ENCODE data around the gene JPT2. TPM values are rescaled to one million over a fixed set of nuclear protein-coding genes. Genes with fewer than 3 reads are reported as not detected.

The JPT2 gene
- polyA plus RNA-seq, 1 experiment, result 41.2 TPM

DNA sequence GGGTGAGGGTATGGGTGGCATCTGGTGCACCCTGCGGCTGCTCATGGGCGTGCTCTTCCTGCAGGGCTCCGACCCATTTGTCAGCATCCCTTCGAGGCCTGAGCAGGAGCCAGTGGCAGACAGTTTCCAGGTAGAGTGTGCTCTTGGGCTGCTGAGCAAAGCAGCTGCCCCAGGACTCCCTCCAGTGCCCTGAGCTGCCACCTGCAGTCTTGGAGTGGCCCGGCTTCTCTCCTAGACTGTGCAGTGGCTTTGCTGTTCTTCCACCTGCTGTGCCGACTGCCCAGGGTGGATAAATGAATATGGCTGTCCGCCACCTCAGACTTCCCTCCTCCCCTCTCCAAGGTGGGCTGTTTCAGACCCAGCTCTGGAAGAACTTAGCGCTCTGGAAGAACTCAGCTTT lies 10.8 kb upstream of the JPT2 start:
- DNase-seq (ENCODE audit: low read depth, low spot score), result no peak
- TF ChIP-seq, protein P1, sequence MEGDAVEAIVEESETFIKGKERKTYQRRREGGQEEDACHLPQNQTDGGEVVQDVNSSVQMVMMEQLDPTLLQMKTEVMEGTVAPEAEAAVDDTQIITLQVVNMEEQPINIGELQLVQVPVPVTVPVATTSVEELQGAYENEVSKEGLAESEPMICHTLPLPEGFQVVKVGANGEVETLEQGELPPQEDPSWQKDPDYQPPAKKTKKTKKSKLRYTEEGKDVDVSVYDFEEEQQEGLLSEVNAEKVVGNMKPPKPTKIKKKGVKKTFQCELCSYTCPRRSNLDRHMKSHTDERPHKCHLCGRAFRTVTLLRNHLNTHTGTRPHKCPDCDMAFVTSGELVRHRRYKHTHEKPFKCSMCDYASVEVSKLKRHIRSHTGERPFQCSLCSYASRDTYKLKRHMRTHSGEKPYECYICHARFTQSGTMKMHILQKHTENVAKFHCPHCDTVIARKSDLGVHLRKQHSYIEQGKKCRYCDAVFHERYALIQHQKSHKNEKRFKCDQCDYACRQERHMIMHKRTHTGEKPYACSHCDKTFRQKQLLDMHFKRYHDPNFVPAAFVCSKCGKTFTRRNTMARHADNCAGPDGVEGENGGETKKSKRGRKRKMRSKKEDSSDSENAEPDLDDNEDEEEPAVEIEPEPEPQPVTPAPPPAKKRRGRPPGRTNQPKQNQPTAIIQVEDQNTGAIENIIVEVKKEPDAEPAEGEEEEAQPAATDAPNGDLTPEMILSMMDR (IDR thresholded peaks at IDR 0.05; ENCODE audit: low read depth, low read length), result no peak
- no peaks in the 10 kb centered on the region; the same call in 1 of the 2 replicates for H3K9me3 ChIP-seq (ENCODE audit: control insufficient read depth, insufficient read depth, low read length)
- POLR2A ChIA-PET, result no interaction called here
- no peak overlapping the region for H3K27ac ChIP-seq (ENCODE audit: low read depth, low read length)
- H3K4me3 ChIP-seq (ENCODE audit: low read depth, low read length), result no peak overlapping the region
- CTCF ChIA-PET, result no interaction called here
- no peaks in the 10 kb centered on the region for H3K27me3 ChIP-seq (ENCODE audit: control insufficient read depth, insufficient read depth, low read length)

DNA sequence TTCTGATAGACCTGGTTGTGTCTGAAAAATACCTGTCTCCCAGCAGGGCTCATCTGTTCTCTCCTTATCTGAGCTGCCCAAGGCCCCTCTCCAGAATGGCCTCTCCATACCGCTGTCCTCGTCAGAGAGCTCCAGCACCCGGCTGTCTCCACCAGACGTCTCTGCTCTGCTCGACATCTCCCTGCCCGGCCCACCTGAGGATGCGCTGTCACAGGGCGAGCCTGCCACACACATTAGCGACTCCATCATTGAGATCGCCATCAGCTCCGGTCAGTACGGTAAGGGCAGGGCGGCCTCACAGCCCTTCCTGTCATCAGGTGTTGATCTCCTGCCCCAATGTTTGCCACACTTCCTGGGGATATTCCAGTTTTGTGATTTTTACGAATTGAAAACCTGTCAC lies 10.2 kb upstream of the JPT2 start:
- no peak for DNase-seq (ENCODE audit: low read depth, low spot score)
- H3K4me3 ChIP-seq (ENCODE audit: low read depth, low read length), result no peak overlapping the region
- no peaks in the 10 kb centered on the region for H3K27me3 ChIP-seq (ENCODE audit: control insufficient read depth, insufficient read depth, low read length)
- TF ChIP-seq, protein P1 (IDR thresholded peaks at IDR 0.05; ENCODE audit: low read depth, low read length), result no peak
- ChIA-PET CTCF (no interaction called here), POLR2A (no interaction called here)
- no peak overlapping the region for H3K27ac ChIP-seq (ENCODE audit: low read depth, low read length)
- H3K9me3 ChIP-seq (ENCODE audit: control insufficient read depth, insufficient read depth, low read length), result no peaks in the 10 kb centered on the region

DNA sequence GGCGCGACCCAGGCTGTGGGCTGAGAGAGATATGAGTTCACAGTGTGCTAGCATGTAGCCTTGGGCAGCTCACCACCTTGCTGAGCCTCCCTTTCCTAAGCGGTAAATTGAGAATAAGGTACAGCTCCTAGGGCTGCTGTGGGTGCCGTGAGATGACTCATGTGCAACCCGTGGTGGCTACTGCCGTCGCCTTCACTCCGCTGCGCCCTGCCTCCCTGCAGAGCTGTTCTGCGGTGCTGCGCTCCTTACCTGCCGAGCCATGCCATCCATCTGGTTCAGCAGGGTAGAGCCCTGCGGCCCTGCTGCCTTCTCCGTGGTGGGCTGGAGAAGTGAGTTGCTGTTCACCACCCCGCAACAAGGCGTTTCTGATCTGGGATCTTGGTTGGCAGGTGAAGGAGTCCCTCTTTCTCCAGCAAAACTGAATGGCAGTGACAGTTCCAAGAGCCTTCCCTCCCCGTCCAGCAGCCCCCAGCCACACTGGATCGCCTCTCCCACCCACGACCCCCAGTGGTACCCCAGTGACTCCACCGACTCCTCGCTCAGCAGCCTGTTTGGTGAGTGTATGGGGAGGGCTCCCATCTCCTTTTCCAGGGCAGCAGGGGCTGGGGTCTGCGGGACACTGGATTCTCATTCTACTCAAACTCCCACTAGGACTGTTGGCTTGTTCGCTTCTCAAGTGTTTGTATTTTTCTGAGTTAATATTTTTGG lies 9.3 kb upstream of the JPT2 start:
- no peak for DNase-seq (ENCODE audit: low read depth, low spot score)
- CTCF ChIA-PET, result no interaction called here
- Histone ChIP-seq H3K4me3 (ENCODE audit: low read depth, low read length) (no peak overlapping the region), H3K27me3 (ENCODE audit: control insufficient read depth, insufficient read depth, low read length) (no peaks in the 10 kb centered on the region), H3K9me3 (ENCODE audit: control insufficient read depth, insufficient read depth, low read length) (no peaks in the 10 kb centered on the region), H3K27ac (ENCODE audit: low read depth, low read length) (no peak overlapping the region)
- TF ChIP-seq, protein P1 (IDR thresholded peaks at IDR 0.05; ENCODE audit: low read depth, low read length), result no peak
- POLR2A ChIA-PET, result no interaction called here

DNA sequence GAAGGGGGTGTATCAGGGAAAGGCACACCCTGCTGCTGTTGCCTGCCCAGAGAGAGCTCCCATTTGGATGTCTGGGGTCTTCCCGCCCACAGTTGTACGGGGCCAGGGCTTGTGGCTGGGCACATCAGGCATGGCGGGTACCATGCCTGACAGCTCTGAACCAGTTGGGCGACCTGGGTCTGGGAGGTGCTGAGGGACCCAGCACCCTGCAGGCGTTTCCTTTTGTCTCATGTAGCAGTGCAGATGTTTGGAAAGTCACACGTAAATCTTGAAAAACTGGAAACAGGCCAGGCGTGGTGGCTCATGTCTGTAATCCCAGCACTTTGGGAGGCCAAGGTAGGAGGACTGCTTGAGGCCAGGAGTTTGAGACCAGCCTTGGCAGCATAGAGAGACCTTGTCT lies 8.4 kb upstream of the JPT2 start:
- no peak overlapping the region for H3K27ac ChIP-seq (ENCODE audit: low read depth, low read length)
- TF ChIP-seq, protein P1 (IDR thresholded peaks at IDR 0.05; ENCODE audit: low read depth, low read length), result no peak
- H3K9me3 ChIP-seq (ENCODE audit: control insufficient read depth, insufficient read depth, low read length), result no peaks in the 10 kb centered on the region
- no peak overlapping the region for H3K4me3 ChIP-seq (ENCODE audit: low read depth, low read length)
- CTCF ChIA-PET, result no interaction called here
- no peaks in the 10 kb centered on the region for H3K27me3 ChIP-seq (ENCODE audit: control insufficient read depth, insufficient read depth, low read length)
- no peak for DNase-seq (ENCODE audit: low read depth, low spot score)
- POLR2A ChIA-PET, result no interaction called here

DNA sequence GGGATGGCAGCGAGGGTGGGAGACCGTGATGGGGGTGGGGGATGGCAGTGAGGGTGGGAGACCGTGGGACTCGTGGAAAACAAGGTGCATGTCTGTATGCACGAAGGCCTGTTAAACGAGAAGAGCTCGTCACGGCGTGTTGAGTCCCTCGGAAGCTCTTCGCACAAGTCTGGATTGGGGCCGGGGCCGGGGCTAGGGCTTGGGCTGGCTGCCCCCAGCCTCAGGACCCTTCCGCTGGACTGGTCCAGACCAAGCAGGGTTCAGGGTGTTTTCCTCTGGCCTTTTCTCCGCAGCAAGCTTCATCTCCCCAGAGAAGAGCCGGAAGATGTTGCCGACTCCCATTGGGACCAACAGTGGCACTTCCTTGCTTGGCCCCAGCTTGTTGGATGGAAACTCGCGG lies 7.7 kb upstream of the JPT2 start:
- Histone ChIP-seq H3K27ac (ENCODE audit: low read depth, low read length) (no peak overlapping the region), H3K27me3 (ENCODE audit: control insufficient read depth, insufficient read depth, low read length) (no peaks in the 10 kb centered on the region), H3K9me3 (ENCODE audit: control insufficient read depth, insufficient read depth, low read length) (no peaks in the 10 kb centered on the region), H3K4me3 (ENCODE audit: low read depth, low read length) (no peak overlapping the region)
- POLR2A ChIA-PET, result no interaction called here
- CTCF ChIA-PET, result no interaction called here
- TF ChIP-seq, protein P1 (IDR thresholded peaks at IDR 0.05; ENCODE audit: low read depth, low read length), result no peak
- DNase-seq (ENCODE audit: low read depth, low spot score), result no peak
